AG04449 (cell line): Measurements from ENCODE around the gene DOP1B.

Source experiments
- CTCF ChIA-PET: fragments of 350-600 bp; formaldehyde crosslinking; extraction: SDS; loops from one replicate; lab custom pipeline; 2021; ENCODE audit warnings: antibody characterized with exemption; lab: Yijun Ruan, JAX
- POLR2A ChIA-PET: fragments of 400-600, 350-600 bp; formaldehyde crosslinking; extraction: SDS; loops from one replicate; lab custom pipeline; 2020; ENCODE audit warnings: antibody characterized with exemption, inconsistent platforms; lab: Yijun Ruan, JAX
- DNase-seq: peaks from one replicate; pipeline ENCODE4 v3.0.0-alpha.2; 2010; ENCODE audit warnings: low read depth, low spot score
- H3K4me3 ChIP-seq: 2 replicates; pipeline ENCODE4 v1.5.1; 2011; ENCODE audit warnings: low read depth, mild to moderate bottlenecking, control low read depth, low read length
- CTCF ChIP-seq: IDR thresholded peaks from one replicate; pipeline ENCODE4 v1.5.1; 2011; ENCODE audit warnings: mild to moderate bottlenecking, moderate library complexity, low read length, control low read depth, inconsistent platforms; ENCODE audit not compliant: insufficient read depth; ENCODE audit errors: missing control alignments

DOP1B gene

GRCh38 chr21:36147911-36148310, 8.7 kb upstream of the DOP1B start:
- no peak for TF ChIP-seq CTCF
- CTCF ChIA-PET: interaction anchor here (1.2 to 1.4 kb wide), 3 partner anchors 9 to 113 kb away, joined by 3 to 6 read pairs (median 3); no protein-coding TSS in a partner anchor
- POLR2A ChIA-PET: interaction anchor here (0.6 kb wide), 1 partner anchor 8 kb away, joined by 3 read pairs; no protein-coding TSS in a partner anchor
- DNase-seq: no peak
- no peak overlapping the region for H3K4me3 ChIP-seq

- CTCF ChIA-PET: interaction anchor here (1.7 to 7.2 kb wide), 3 partner anchors 7 to 61 kb away, joined by 6 to 71 read pairs (median 43); no protein-coding TSS in a partner anchor
Measured at GRCh38 chr21:36148886-36149285, 7.7 kb upstream of the DOP1B start.

GRCh38 chr21:36149788-36150711, 6.6 kb upstream of the DOP1B start:
- DNase-seq: no peak
- CTCF ChIA-PET: interaction anchor here (0.6 to 7.2 kb wide), 6 partner anchors 8 to 240 kb away, joined by 3 to 71 read pairs (median 4); no protein-coding TSS in a partner anchor
- no peak overlapping the region for H3K4me3 ChIP-seq
- no peak for TF ChIP-seq CTCF
- POLR2A ChIA-PET: interaction anchor here (1.5 kb wide), 1 partner anchor 170 kb away, joined by 3 read pairs; the partner anchor contains the start of gene MORC3

More at GRCh38 chr21:36148886-36149285, 7.7 kb upstream of the DOP1B start:
- no peak for TF ChIP-seq CTCF
- POLR2A ChIA-PET: no interaction called here
- no peak overlapping the region for H3K4me3 ChIP-seq
- no peak for DNase-seq

GRCh38 chr21:36155603-36156338, 853 bp upstream of the DOP1B start:
- DNase-seq: no peak
- ChIA-PET POLR2A (interaction anchor here (0.7 to 1.4 kb wide), 5 partner anchors 20 to 164 kb away, joined by 3 to 4 read pairs (median 3); no protein-coding TSS in a partner anchor), CTCF (interaction anchor here (1.8 to 7.2 kb wide), 2 partner anchors 14 to 54 kb away, joined by 11 to 71 read pairs; no protein-coding TSS in a partner anchor)
- TF ChIP-seq CTCF: no peak
- peak overlapping the region; percentile 85 for H3K4me3 ChIP-seq

- peak; percentile 91 for DNase-seq
- ChIA-PET CTCF (interaction anchor here (1.8 to 7.2 kb wide), 2 partner anchors 15 to 54 kb away, joined by 11 to 71 read pairs; no protein-coding TSS in a partner anchor), POLR2A (interaction anchor here (0.7 to 1.4 kb wide), 5 partner anchors 20 to 163 kb away, joined by 3 to 4 read pairs (median 3); no protein-coding TSS in a partner anchor)
- H3K4me3 ChIP-seq: peak overlapping the region; percentile 85
- no peak for TF ChIP-seq CTCF
Measured at GRCh38 chr21:36156339-36156814, 247 bp upstream of the DOP1B start.
